Measurements from ENCODE around the gene AS3MT.
A peak's percentile ranks its signal among the peaks of the same experiment; 100 is the strongest.

AS3MT gene

GRCh38 chr10:102856758-102857424 is 12.4 kb upstream of the AS3MT start:
- no peak for DNase-seq

DNA sequence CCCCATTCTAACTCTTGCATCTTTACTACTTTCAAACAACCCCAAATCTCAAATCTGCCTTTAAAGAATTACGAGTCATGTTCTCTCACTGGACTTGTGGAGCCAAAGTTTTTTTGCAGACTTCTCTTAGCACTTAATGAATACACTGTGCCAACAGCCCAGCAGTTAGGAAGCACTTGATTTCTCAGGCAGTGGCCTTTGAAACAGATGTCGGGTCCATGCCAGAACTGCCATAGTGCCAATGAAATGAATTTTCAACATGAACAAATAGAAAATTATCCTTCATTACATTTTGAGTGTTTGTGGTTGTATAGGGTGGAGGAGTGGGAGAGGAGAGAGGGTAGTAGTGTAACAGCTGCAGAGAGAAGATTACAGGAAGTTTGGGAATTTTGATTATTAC is 9.4 kb upstream of the AS3MT start:
- DNase-seq: no peak

GRCh38 chr10:102863660-102864059 is 5.6 kb upstream of the AS3MT start:
- no peak for DNase-seq

DNA sequence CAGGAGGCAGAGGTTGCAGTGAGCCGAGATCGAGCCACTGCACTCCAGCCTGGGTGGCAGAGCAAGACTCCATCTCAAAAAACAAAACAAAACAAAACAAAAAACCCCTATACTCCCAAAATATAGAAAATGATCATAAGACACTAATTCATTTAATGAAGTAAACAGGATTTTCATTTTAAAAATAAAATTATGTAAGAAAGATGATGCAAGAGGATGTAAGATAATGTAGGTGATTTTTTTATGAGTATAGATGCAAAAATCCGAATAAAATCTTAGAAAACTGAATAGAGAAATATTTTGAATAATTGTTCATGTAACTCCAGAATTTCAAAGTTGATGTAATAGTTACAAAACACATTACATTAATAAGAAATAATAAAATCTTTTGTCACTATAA is 3.6 kb upstream of the AS3MT start:
- no peak for DNase-seq

DNA sequence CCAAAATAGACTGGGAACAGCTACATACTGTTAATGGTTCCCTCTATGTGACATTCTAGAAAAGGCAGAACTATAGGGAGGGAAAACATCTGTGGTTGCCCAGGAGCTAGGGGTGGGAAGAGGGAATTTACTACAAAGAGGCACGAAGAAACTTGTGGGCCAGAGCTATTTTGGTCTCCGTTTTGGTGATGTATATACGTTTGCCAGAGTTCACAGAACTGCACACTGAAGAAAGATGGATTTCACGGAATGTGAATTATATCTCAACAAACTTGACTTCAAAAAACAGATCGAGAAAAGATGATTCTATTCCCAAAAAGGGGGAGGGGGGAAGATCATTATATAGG is 386 bp upstream of the AS3MT start:
- DNase-seq: no peak

DNA sequence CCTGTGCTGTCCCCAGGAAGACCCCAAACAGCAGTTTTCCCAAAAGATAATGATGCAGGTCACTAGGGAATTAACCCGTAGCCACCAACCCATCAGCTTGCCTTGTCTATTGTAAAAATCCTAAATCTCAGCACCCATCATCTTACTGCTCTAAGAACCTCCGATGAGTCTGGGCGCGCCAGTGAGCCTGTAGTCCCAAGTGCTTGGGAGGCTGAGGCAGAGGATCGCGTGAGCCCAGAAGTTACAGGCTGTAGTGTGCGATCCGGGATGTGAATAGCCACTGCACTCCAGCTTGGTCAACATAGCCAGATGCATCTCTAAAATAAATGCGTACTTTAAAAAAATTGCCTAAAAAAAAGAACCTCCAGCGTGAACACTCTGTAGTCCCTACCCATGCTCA is 951 bp downstream of the AS3MT start:
- DNase-seq: no peak

GRCh38 chr10:102872163-102872562 is 2.9 kb downstream of the AS3MT start:
- DNase-seq: no peak

DNA sequence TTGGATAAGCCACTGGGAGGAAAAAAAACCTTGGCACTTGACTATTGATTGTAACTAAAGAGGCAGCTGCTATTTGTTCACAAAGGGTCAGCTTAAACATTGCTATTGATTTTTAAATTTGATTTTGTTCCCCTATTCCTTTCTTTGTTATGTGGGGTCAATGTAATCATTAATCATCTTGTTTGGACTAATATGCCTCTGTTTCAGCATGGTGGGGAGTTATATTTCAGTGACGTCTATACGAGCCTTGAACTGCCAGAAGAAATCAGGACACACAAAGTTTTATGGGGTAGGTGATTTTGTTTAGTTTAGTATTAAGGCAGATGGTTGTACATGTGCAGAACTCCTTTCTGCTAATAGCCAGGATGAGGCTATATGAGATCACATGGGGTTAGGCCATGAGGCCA is 7.5 kb downstream of the AS3MT start:
- no peak for DNase-seq

- no peak for DNase-seq
These were observed 9.4 kb downstream of the AS3MT start for GRCh38 chr10:102878629-102879028.

- no peak for DNase-seq
These were observed 11.0 kb downstream of the AS3MT start for GRCh38 chr10:102880256-102880655.

DNA sequence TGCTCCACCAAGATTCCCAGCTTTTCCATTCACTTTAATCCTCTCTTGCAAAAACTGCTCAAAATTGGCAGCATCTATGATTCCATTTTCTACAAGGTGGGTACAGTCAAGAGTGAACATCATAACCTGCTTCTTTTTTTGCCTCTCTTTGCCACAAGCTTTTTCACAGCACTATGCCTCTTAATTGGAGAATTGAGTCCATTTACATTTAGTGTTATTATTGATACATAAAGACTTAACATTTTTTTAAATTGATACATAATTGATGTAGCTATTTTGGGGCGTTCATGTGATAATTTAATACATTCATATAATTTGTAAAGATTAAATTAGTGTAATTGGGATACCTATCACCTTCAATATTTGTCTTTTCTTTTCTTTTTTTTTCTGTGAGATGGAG is 18.8 kb downstream of the AS3MT start:
- no peak for DNase-seq

- DNase-seq: no peak
These were observed 25.4 kb downstream of the AS3MT start for GRCh38 chr10:102894466-102895213.

DNA sequence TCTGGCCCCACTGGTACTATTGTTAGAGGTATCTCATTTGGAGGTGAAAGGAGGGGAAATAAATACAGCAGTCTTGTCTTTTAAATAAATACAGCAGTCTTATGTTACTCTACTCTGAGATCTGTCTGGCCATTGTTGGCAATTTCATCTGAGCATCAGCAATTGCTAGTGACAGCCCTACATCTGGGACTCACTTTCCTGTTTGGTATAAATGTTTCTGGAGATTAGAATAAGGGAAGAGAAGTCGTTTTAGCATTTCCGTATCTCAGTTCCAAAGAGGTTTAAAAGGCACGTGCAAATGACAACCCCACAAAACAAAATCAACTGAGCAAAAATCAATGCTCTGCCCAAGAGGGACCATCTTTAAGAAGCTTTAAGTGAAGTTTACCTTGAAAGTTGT is 30.7 kb downstream of the AS3MT start:
- peak in 1 of 2 donors; percentile 5 for DNase-seq

DNA sequence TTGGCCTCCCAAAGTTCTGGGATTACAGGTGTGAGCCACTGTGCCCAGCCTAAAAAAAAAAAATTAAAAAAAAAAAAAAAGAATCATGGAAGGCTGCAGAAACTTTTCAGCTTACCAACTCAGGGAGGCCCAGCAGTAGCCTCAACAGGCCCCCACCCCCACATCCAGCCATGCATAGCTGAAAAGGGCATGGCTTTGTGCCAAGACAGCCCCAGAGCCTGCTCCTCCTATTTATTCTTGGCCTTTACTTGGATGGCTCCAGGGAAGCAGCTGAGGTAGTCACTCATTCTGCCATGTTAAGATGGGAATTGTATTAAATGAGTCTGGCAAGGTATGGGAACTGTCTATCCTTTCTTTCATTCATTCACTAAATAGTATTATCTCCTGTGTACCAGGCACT is 35.1 kb downstream of the AS3MT start:
- no peak for DNase-seq

DNA sequence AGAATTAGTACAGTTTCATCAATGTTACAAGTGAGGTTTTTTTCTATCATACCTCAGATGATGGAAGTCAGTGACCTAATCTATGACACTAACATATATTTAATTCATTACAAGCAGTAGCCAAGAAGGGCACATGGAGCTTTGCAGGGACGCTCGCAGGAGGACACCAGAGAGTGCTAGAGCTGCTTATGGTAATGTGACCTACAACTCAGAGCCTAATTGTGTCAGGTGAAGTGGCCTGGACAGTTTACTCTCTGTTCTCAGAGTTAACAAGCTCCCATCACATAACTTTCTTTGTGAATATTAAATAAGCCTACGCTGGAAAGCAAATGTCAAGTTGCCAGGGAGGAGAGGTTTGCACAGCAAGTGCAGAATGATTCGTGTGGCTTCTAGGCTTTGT is 37.2 kb downstream of the AS3MT start:
- no peak for DNase-seq

DNA sequence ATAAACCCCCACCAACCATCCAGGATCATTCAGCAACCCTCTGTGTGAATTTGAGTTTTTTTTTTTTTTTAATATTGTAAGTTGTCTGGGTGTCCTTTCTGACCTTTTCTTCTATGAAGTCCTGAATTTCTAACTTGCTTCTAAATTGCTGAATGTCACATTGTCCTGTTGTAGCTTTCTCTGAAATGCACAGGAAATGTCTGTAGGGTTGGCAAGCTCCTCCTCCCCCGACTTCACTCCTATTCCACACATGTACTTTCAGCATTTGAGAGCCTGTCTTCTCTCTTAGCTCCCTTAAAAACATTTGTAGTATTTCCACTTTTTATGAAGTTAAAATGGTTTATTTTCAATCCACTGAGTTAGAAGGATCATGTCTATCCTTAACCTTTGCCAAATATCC is 45.5 kb downstream of the AS3MT start:
- peak in 1 of 2 donors; percentile 3 for DNase-seq

GRCh38 chr10:102916173-102916572 is 46.9 kb downstream of the AS3MT start:
- no peak for DNase-seq

- peak; percentile 45 to 81 for DNase-seq
These were observed 48.2 kb downstream of the AS3MT start for GRCh38 chr10:102917314-102917961.

DNA sequence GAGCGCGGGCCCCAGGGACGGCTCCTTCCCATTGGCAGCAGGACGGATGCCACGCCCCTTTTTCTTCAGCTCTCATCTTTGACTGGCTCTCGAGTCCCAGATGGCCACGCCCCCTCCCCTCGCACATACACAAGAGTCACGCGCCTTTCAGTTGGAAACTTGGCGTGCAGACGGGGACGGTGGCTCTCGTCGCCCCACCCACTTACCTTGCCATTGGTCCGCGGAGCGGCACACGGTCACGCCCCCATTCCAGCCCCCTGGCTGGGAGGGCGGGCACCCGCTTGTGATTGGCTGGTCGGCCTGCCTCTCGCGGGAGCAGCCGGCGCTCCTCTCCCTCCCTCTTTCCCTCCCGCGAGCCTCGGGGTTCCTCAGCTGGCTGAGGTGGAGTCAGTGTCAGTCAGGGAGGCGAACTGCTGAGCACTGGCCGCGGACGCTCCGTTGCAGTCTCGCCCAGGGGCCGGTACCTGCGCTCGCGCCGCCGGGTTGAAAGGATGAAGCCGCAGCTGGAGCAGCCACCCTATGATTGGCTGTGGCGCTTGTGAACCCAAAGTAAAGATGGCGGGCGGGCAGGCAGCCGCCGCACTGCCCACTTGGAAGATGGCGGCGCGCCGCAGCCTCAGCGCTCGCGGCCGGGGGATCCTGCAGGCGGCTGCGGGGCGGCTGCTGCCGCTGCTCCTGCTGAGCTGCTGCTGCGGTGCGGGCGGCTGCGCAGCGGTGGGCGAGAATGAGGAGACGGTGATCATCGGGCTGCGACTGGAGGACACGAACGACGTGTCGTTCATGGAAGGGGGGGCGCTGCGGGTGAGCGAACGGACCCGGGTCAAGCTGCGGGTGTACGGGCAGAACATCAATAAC is 48.9 kb downstream of the AS3MT start, which contains the start of gene CNNM2:
TSS of gene CNNM2 (plus strand) at position 333 of the 855 bp plus-strand sequence. CDS start at position 520, 187 bp downstream.
- DNase-seq: peak; percentile 89 to 97

DNA sequence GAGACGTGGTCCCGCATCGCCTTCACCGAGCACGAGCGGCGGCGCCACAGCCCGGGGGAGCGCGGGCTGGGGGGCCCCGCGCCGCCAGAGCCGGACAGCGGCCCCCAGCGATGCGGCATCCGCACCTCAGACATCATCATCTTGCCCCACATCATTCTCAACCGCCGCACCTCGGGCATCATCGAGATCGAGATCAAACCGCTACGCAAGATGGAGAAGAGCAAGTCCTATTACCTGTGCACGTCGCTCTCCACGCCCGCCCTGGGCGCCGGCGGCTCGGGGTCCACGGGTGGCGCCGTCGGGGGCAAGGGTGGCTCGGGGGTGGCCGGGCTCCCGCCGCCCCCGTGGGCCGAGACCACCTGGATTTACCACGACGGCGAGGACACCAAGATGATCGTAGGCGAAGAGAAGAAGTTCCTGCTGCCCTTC is 49.6 kb downstream of the AS3MT start:
- no peak for DNase-seq

GRCh38 chr10:102919246-102919959 is 50.1 kb downstream of the AS3MT start:
- DNase-seq: no peak

DNA sequence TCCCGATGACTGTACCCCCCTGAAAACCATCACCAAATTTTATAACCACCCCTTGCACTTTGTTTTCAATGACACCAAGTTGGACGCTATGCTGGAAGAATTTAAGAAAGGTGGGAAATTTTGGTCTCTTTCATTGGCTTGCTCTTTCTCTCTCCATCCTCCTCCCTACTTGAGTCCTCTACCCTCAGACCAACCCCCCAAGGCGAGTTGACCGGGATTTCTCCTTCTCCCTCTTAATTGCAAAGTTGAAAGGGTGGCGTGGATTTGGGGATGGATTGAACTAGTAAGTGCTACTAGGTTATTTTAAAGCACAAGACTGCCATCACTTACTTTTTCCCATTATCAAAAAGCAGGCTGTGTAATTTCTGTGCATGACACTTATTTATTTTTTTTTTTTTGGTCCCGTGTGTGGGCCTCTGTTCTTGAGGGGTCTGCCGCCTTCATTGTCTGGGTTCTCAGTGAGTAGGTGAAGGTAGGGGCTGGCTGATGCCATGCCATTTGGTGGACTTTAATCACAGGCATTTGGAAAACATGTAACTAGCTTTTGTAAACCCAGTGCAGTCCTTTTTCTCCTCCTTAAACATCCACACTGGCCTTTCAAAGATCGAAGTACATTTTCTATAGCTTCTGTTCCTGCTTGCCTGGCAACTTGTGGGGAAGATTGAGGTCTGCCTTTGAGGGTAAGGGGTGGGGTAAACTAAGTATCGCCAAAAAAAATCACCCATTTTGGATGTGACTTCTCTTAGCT is 50.9 kb downstream of the AS3MT start:
- no peak for DNase-seq
